Measurements from ENCODE around the gene CMTM8.

The CMTM8 gene

GRCh38 chr3:32257641-32258438 is 19.4 kb downstream of the CMTM8 start:
- peaks cover 9% of the 10 kb centered on the region for H3K4me1 Mint-ChIP-seq
- H3K4me3 Mint-ChIP-seq, result no peak overlapping the region
- no peak overlapping the region for H3K27ac Mint-ChIP-seq (ENCODE audit: low read depth)
- no peak for DNase-seq (ENCODE audit: low spot score in 2 of 2)
- H3K36me3 Mint-ChIP-seq (ENCODE audit: insufficient read depth), result peaks cover 2% of the 10 kb centered on the region
- H3K9me3 Mint-ChIP-seq, result no peaks in the 10 kb centered on the region
- ATAC-seq (replicated peaks; ENCODE audit: extremely low read depth, poor library complexity, severe bottlenecking), result no peak
- peaks cover 14% of the 10 kb centered on the region for H3K27me3 Mint-ChIP-seq

GRCh38 chr3:32258869-32259268 is 20.4 kb downstream of the CMTM8 start:
- Mint-ChIP-seq H3K36me3 (ENCODE audit: insufficient read depth) (no peaks in the 10 kb centered on the region), H3K9me3 (no peaks in the 10 kb centered on the region), H3K4me3 (no peak overlapping the region), H3K27me3 (peaks cover 14% of the 10 kb centered on the region), H3K27ac (ENCODE audit: low read depth) (no peak overlapping the region), H3K4me1 (peaks cover 9% of the 10 kb centered on the region)
- DNase-seq (ENCODE audit: low spot score in 2 of 2) (no peak), ATAC-seq (replicated peaks; ENCODE audit: extremely low read depth, poor library complexity, severe bottlenecking) (no peak)

DNA sequence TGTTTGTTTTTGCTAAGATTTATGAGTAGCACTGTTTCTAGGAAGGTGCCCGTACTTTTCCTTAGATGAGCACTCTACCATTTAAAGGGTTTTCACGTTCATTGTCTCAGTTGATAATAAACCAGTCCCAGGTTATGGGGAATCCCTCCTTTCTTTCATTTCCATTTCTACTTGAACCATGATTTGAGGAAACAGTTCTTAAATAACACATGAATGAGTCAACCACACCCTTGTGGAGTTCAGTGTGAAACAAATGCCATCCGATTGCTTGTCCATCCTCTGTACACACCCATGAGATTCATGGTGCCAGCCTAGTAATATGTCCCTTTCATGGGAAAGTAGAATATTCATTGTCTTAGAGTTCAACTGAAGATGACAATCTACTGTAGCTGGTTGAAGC is 23.1 kb downstream of the CMTM8 start:
- Mint-ChIP-seq H3K36me3 (ENCODE audit: insufficient read depth) (peaks cover 2% of the 10 kb centered on the region), H3K9me3 (no peaks in the 10 kb centered on the region), H3K4me1 (peaks cover 9% of the 10 kb centered on the region), H3K4me3 (no peak overlapping the region), H3K27ac (ENCODE audit: low read depth) (no peak overlapping the region), H3K27me3 (peaks cover 14% of the 10 kb centered on the region)
- ATAC-seq (replicated peaks; ENCODE audit: extremely low read depth, poor library complexity, severe bottlenecking) (no peak), DNase-seq (ENCODE audit: low spot score in 2 of 2) (no peak)

DNA sequence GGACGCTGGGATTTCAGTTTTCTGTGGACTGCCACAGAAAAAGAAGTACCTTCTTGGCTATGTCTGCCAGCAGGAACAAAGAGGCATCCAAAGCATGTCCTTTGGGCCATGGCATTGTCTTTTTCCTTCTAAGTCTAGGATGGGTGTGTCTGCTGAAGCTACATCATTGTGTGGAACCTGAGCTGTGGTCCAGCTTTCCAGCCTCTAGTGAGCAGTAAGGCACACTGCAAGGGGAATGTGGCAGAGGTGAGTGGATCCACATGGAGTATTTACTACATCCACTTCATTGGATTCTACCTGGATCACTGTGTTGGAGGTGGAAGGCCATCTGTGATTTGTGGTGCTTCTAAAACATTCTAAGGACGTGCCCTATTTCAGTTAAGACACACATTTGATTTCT is 23.7 kb downstream of the CMTM8 start:
- Mint-ChIP-seq H3K4me1 (peaks cover 9% of the 10 kb centered on the region), H3K27ac (ENCODE audit: low read depth) (no peak overlapping the region), H3K9me3 (no peaks in the 10 kb centered on the region), H3K27me3 (peaks cover 8% of the 10 kb centered on the region), H3K4me3 (no peak overlapping the region), H3K36me3 (ENCODE audit: insufficient read depth) (peaks cover 2% of the 10 kb centered on the region)
- ATAC-seq (replicated peaks; ENCODE audit: extremely low read depth, poor library complexity, severe bottlenecking) (no peak), DNase-seq (ENCODE audit: low spot score in 2 of 2) (no peak)

DNA sequence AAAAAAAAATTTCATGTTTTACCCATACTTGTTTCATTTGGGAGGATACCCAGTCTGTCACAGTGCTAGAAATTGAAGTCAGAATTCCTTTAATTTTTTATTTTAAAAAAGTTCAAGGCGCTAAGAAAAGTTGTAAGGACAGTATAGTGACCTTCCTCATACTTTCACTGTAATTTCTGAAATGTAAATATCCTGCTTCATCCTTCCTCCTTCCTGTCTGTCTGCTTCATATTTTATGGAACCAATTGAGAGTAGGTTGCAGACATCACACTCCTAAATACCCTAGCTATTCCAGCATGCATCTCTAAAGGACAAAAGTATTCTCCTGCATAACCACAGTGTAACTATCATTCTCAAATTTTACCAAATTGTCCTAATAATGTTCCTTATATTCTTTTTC is 35.8 kb downstream of the CMTM8 start:
- Mint-ChIP-seq H3K27me3 (peaks cover 9% of the 10 kb centered on the region), H3K4me1 (peaks cover 6% of the 10 kb centered on the region), H3K4me3 (no peak overlapping the region), H3K9me3 (no peaks in the 10 kb centered on the region), H3K36me3 (ENCODE audit: insufficient read depth) (no peaks in the 10 kb centered on the region), H3K27ac (ENCODE audit: low read depth) (no peak overlapping the region)
- DNase-seq (ENCODE audit: low spot score in 2 of 2), result no peak
- no peak for ATAC-seq (replicated peaks; ENCODE audit: extremely low read depth, poor library complexity, severe bottlenecking)

GRCh38 chr3:32275506-32275905 is 37.0 kb downstream of the CMTM8 start:
- H3K27ac Mint-ChIP-seq (ENCODE audit: low read depth), result no peak overlapping the region
- peaks cover 9% of the 10 kb centered on the region for H3K27me3 Mint-ChIP-seq

DNA sequence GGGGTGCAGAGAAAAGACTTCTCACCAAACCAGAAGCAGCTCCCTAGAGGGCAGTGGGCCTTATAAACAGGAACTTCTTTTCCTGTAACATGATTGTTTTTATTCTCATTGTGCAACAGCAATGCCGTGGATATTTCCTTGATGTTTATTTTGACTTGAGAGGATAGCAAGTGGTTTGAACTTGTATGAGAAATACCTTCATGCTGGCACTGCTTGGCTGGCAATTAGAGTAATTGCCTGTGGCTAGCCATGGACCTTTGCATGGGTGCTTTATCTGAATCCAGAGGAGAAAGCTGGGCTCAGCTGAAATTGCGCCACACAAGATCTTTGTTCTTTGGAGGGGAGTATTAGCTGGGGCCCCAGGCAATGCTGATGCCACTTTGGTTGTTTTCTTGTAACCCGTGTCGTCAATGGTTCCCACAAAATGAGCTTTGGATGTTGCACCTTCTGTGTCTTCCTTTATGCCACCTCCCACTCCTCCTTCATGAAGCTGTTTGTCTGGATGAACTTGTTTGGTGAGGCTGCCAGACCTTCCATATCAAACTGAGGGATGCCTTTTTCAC is 37.9 kb downstream of the CMTM8 start:
- no peaks in the 10 kb centered on the region for H3K36me3 Mint-ChIP-seq (ENCODE audit: insufficient read depth)
- H3K4me1 Mint-ChIP-seq, result peaks cover 6% of the 10 kb centered on the region
- no peak overlapping the region for H3K4me3 Mint-ChIP-seq
- H3K27ac Mint-ChIP-seq (ENCODE audit: low read depth), result no peak overlapping the region
- DNase-seq (ENCODE audit: low spot score in 2 of 2), result no peak
- peaks cover 9% of the 10 kb centered on the region for H3K27me3 Mint-ChIP-seq
- H3K9me3 Mint-ChIP-seq, result no peaks in the 10 kb centered on the region
- ATAC-seq (replicated peaks; ENCODE audit: extremely low read depth, poor library complexity, severe bottlenecking), result no peak

More at GRCh38 chr3:32275506-32275905, 37.0 kb downstream of the CMTM8 start:
- no peak for ATAC-seq (replicated peaks; ENCODE audit: extremely low read depth, poor library complexity, severe bottlenecking)
- no peaks in the 10 kb centered on the region for H3K36me3 Mint-ChIP-seq (ENCODE audit: insufficient read depth)
- DNase-seq (ENCODE audit: low spot score in 2 of 2), result no peak
- no peaks in the 10 kb centered on the region for H3K9me3 Mint-ChIP-seq
- H3K4me3 Mint-ChIP-seq, result no peak overlapping the region
- peaks cover 6% of the 10 kb centered on the region for H3K4me1 Mint-ChIP-seq

DNA sequence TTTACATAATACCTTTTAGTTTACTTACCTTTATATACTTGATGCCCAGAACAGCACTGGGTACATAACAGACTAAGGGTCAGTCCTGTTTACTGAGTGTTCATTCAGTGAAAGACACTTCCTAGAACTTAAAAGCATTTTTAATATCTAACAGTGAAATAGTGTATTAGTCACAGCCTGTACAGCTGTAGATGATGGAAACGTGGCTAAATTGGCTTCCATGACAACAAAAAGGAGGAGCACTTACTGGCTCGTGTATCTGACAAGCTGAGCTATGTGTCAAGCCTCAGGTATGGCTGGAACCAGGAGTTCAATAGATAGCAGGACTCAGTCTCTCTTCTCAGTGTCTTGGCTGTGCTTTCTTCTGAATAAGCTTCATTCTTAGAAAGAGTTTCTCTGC is 40.2 kb downstream of the CMTM8 start:
- peaks cover 9% of the 10 kb centered on the region for H3K27me3 Mint-ChIP-seq
- ATAC-seq (replicated peaks; ENCODE audit: extremely low read depth, poor library complexity, severe bottlenecking) (no peak), DNase-seq (ENCODE audit: low spot score in 2 of 2) (no peak)
- no peaks in the 10 kb centered on the region for H3K9me3 Mint-ChIP-seq
- H3K36me3 Mint-ChIP-seq (ENCODE audit: insufficient read depth), result no peaks in the 10 kb centered on the region
- no peak overlapping the region for H3K4me3 Mint-ChIP-seq
- peaks cover 6% of the 10 kb centered on the region for H3K4me1 Mint-ChIP-seq
- H3K27ac Mint-ChIP-seq (ENCODE audit: low read depth), result no peak overlapping the region

- ATAC-seq (replicated peaks; ENCODE audit: extremely low read depth, poor library complexity, severe bottlenecking) (no peak), DNase-seq (ENCODE audit: low spot score in 2 of 2) (no peak)
- Mint-ChIP-seq H3K4me3 (no peak overlapping the region), H3K27me3 (peaks cover 9% of the 10 kb centered on the region), H3K9me3 (no peaks in the 10 kb centered on the region), H3K27ac (ENCODE audit: low read depth) (no peak overlapping the region), H3K36me3 (ENCODE audit: insufficient read depth) (no peaks in the 10 kb centered on the region), H3K4me1 (peaks cover 6% of the 10 kb centered on the region)
These were observed 41.9 kb downstream of the CMTM8 start for GRCh38 chr3:32280262-32280910.

DNA sequence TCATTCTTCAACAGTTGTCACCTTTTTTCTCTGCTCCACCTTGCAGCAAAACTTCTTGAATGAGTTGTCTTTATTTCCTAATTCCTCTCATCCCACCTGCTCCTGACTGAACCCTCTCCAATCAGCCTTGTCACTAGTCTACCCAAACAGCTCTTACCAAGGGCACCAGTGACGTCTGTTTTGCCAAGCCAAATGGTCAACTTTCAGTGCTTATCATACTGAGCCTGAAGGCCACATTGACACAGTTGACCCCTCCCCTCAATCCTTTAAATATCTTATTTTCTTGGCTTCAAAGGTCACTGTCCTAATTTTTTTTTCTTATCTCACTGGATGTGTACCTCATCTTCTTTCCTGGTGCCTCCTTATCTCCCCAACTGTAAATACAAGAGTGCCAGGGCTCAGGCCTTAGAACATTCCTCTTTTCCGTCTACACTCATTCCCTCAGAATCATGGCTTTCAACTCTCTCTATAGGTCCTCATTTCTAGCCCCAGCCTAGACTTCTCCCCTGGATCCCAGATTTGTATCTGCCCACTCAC is 43.2 kb downstream of the CMTM8 start:
- no peaks in the 10 kb centered on the region for H3K27me3 Mint-ChIP-seq
- H3K27ac Mint-ChIP-seq (ENCODE audit: low read depth), result no peak overlapping the region
- H3K36me3 Mint-ChIP-seq (ENCODE audit: insufficient read depth), result no peaks in the 10 kb centered on the region
- ATAC-seq (replicated peaks; ENCODE audit: extremely low read depth, poor library complexity, severe bottlenecking) (no peak), DNase-seq (ENCODE audit: low spot score in 2 of 2) (no peak)
- no peaks in the 10 kb centered on the region for H3K9me3 Mint-ChIP-seq
- H3K4me1 Mint-ChIP-seq, result no peaks in the 10 kb centered on the region
- H3K4me3 Mint-ChIP-seq, result no peak overlapping the region

DNA sequence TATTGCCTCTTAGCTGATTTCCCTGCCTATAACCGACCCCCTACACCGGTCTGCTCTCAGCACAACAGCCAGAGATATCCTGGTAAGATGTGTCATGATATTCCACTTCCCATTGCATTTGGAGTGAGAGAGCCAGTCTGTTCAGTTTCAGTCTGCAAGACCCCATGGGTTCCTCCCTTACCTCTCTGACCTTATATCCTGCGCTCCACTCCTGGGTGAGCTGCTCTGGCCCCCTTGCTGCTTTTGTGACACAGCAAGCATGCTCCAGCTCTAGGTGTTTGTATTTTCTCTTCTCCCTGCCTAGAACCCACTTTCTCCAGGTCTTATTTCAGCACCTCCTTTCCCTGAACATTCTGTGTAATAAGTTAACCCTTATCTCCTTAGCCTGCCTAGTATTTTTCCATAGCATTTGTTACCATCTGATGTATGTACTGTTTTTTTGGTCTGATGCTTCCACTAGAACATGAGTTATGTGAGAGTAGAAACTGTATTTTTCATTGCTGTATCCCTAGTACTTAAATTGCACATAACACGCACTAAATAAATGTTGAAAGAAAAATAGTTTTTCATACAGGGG is 44.2 kb downstream of the CMTM8 start:
- H3K4me1 Mint-ChIP-seq, result no peaks in the 10 kb centered on the region
- H3K27me3 Mint-ChIP-seq, result no peaks in the 10 kb centered on the region
- H3K36me3 Mint-ChIP-seq (ENCODE audit: insufficient read depth), result no peaks in the 10 kb centered on the region
- no peak overlapping the region for H3K27ac Mint-ChIP-seq (ENCODE audit: low read depth)
- H3K9me3 Mint-ChIP-seq, result no peaks in the 10 kb centered on the region
- ATAC-seq (replicated peaks; ENCODE audit: extremely low read depth, poor library complexity, severe bottlenecking) (no peak), DNase-seq (ENCODE audit: low spot score in 2 of 2) (no peak)
- H3K4me3 Mint-ChIP-seq, result no peak overlapping the region

DNA sequence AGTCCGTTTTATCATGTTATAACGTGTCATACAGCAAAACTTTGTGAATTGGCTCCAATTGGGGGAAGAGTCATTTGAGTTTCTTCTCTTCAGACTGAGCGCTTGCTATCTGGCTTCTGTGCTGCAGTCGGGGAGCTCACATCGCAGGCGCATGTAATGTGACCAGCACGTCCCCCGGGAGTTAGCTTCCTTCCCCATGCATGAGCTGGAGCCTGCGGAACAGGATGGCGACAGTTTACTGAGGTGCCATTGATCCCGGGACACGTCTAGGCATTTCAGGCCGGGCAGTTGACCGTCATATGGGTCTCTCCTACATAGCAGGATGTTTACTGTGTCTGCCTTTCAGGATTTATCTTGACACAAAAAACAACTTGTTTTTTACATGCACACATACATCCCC is 44.8 kb downstream of the CMTM8 start:
- Mint-ChIP-seq H3K27ac (ENCODE audit: low read depth) (no peak overlapping the region), H3K4me1 (no peaks in the 10 kb centered on the region), H3K27me3 (no peaks in the 10 kb centered on the region), H3K36me3 (ENCODE audit: insufficient read depth) (no peaks in the 10 kb centered on the region), H3K4me3 (no peak overlapping the region), H3K9me3 (no peaks in the 10 kb centered on the region)
- ATAC-seq (replicated peaks; ENCODE audit: extremely low read depth, poor library complexity, severe bottlenecking) (no peak), DNase-seq (ENCODE audit: low spot score in 2 of 2) (no peak)

Data from central memory CD8-positive, alpha-beta T cell (primary cell).